CD4-positive, alpha-beta T cell (primary cell): ENCODE data around the gene CADM2. TPM values are rescaled to one million over a fixed set of nuclear protein-coding genes. Genes with fewer than 3 reads are reported as not detected.

ENCODE experiments used
- ATAC-seq: fragments of 200-7000 bp; cut with Tn5 transposase; one replicate; pipeline ENCODE4 v1.10.0; 2022; ENCODE audit warnings: mild to moderate bottlenecking; ENCODE audit not compliant: poor library complexity
- CTCF ChIA-PET: fragments of 350-600 bp; sonication (Branson Sonifier 250); formaldehyde crosslinking; loops from one replicate; lab custom pipeline; 2021; ENCODE audit warnings: antibody characterized with exemption, inconsistent platforms; lab: Charles Lee
- POLR2A ChIA-PET: fragments of 350-600 bp; sonication (Branson Sonifier 250); formaldehyde crosslinking; loops from one replicate; lab custom pipeline; 2021; ENCODE audit warnings: antibody characterized with exemption, inconsistent platforms; lab: Charles Lee
- DNase-seq, 14 experiments: peaks; one replicate each; pipeline ENCODE4 v3.0.0-alpha.2; 2013 to 2020; ENCODE audit warnings: mixed read lengths in 2 of 14
- H3K27ac ChIP-seq, 2 donors: one replicate each; pipeline versions ENCODE4 v1.5.1 to v1.7.0; 2013; ENCODE audit warnings: low read length in 2 of 2, low read depth in 1 of 2, mild to moderate bottlenecking in 1 of 2
- H3K27me3 ChIP-seq, 2 experiments: 1 replicate in 1 of 2; 2 replicates in 1 of 2; pipeline versions ENCODE4 v1.6.1 to v1.7.0; 2013; ENCODE audit warnings: low read length in 2 of 2, control low read depth in 1 of 2, mild to moderate bottlenecking in 1 of 2, moderate library complexity in 1 of 2; ENCODE audit not compliant: insufficient read depth in 2 of 2, control insufficient read depth in 1 of 2
- H3K36me3 ChIP-seq: one replicate; pipeline ENCODE4 v1.6.1; 2013; ENCODE audit warnings: low read length, control low read depth; ENCODE audit not compliant: insufficient read depth
- H3K4me1 ChIP-seq: one replicate; pipeline ENCODE4 v1.6.1; 2013; ENCODE audit warnings: low read length, control low read depth; ENCODE audit not compliant: insufficient read depth
- H3K4me3 ChIP-seq: one replicate; pipeline ENCODE4 v1.5.1; 2013; ENCODE audit warnings: mild to moderate bottlenecking, low read length, moderate library complexity
- H3K9me3 ChIP-seq, 2 experiments: 1 replicate in 1 of 2; 2 replicates in 1 of 2; pipeline versions ENCODE4 v1.6.1 to v1.7.0; 2013; ENCODE audit warnings: low read length in 2 of 2, mild to moderate bottlenecking in 2 of 2, control low read depth in 1 of 2, moderate library complexity in 1 of 2; ENCODE audit not compliant: control insufficient read depth in 1 of 2, insufficient read depth in 1 of 2
- H3K27ac Mint-ChIP-seq: one replicate; pipeline ENCODE4 v1.8.0; 2020; ENCODE audit warnings: mixed read lengths
- H3K27me3 Mint-ChIP-seq: one replicate; pipeline ENCODE4 v1.8.0; 2021; ENCODE audit warnings: mixed read lengths
- H3K36me3 Mint-ChIP-seq: one replicate; pipeline ENCODE4 v1.8.0; 2021; ENCODE audit warnings: low read depth, mixed read lengths
- H3K4me1 Mint-ChIP-seq: one replicate; pipeline ENCODE4 v1.8.0; 2021; ENCODE audit warnings: low read depth, mixed read lengths
- H3K4me3 Mint-ChIP-seq: one replicate; pipeline ENCODE4 v1.8.0; 2020; ENCODE audit warnings: mild to moderate bottlenecking, mixed read lengths
- H3K9me3 Mint-ChIP-seq: one replicate; pipeline ENCODE4 v1.8.0; 2020; ENCODE audit warnings: mixed read lengths
- intact Hi-C, 2 experiments: fragments of 100-400 bp; cut with DNase I in 1 of 2; cut with micrococcal nuclease in 1 of 2; formaldehyde crosslinking; loops; one replicate each; pipeline versions ENCODE4 v1.15.1 to v1.9.0; 2023 to 2025; cut with DNase I, micrococcal nuclease
- total RNA-seq, 174 experiments: library from RNA in 2 of 174; stranded (reverse) in 2 of 174; gene quantifications; one replicate each; pipeline ENCODE4 v1.2.3 and lab custom pipeline; 2021 to 2026
- TF ChIP-seq, protein P1 (sequence below): fragments of 200-600 bp; IDR thresholded peaks from one replicate; pipeline ENCODE4 v1.8.0; 2022; ENCODE audit warnings: antibody characterized with exemption, mild to moderate bottlenecking

CADM2 gene
- total RNA-seq, 2 experiments from 2014 or later, result 0.03 to 0.11 TPM

GRCh38 chr3:85567071-85567676 is 608.4 kb downstream of the CADM2 start:
- CTCF ChIA-PET, result interaction anchor here (0.7 kb wide), 1 partner anchor 10 kb away, joined by 3 read pairs; no protein-coding TSS in a partner anchor
- no peaks in the 10 kb centered on the region for H3K4me1 ChIP-seq
- H3K9me3 ChIP-seq, result no peaks in the 10 kb centered on the region
- Mint-ChIP-seq H3K27me3 (no peaks in the 10 kb centered on the region), H3K27ac (no peak overlapping the region), H3K9me3 (peaks cover 2% of the 10 kb centered on the region), H3K36me3 (no peaks in the 10 kb centered on the region), H3K4me1 (no peaks in the 10 kb centered on the region), H3K4me3 (no peak overlapping the region)
- no peaks in the 10 kb centered on the region for H3K36me3 ChIP-seq
- intact Hi-C loops, result no loop called here
- H3K27ac ChIP-seq, result no peak overlapping the region
- H3K27me3 ChIP-seq, result no peaks in the 10 kb centered on the region
- TF ChIP-seq, protein P1, sequence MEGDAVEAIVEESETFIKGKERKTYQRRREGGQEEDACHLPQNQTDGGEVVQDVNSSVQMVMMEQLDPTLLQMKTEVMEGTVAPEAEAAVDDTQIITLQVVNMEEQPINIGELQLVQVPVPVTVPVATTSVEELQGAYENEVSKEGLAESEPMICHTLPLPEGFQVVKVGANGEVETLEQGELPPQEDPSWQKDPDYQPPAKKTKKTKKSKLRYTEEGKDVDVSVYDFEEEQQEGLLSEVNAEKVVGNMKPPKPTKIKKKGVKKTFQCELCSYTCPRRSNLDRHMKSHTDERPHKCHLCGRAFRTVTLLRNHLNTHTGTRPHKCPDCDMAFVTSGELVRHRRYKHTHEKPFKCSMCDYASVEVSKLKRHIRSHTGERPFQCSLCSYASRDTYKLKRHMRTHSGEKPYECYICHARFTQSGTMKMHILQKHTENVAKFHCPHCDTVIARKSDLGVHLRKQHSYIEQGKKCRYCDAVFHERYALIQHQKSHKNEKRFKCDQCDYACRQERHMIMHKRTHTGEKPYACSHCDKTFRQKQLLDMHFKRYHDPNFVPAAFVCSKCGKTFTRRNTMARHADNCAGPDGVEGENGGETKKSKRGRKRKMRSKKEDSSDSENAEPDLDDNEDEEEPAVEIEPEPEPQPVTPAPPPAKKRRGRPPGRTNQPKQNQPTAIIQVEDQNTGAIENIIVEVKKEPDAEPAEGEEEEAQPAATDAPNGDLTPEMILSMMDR, result peak; percentile 19
- POLR2A ChIA-PET, result no interaction called here
- H3K4me3 ChIP-seq, result no peak overlapping the region
- DNase-seq, result peak in 3 of 14 experiments; percentile 9 to 26 (median 26)
- ATAC-seq, result no peak

- Histone ChIP-seq H3K36me3 (no peaks in the 10 kb centered on the region), H3K27ac (no peak overlapping the region), H3K9me3 (no peaks in the 10 kb centered on the region), H3K27me3 (no peaks in the 10 kb centered on the region), H3K4me3 (no peak overlapping the region), H3K4me1 (no peaks in the 10 kb centered on the region)
- no peaks in the 10 kb centered on the region for H3K36me3 Mint-ChIP-seq
- POLR2A ChIA-PET, result no interaction called here
- TF ChIP-seq, protein P1, result no peak
- H3K9me3 Mint-ChIP-seq, result no peaks in the 10 kb centered on the region
- CTCF ChIA-PET, result no interaction called here
- DNase-seq, result no peak
- ATAC-seq, result no peak
- H3K4me3 Mint-ChIP-seq, result no peak overlapping the region
- H3K27me3 Mint-ChIP-seq, result no peaks in the 10 kb centered on the region
- intact Hi-C loops, result no loop called here
- no peak overlapping the region for H3K27ac Mint-ChIP-seq
- H3K4me1 Mint-ChIP-seq, result no peaks in the 10 kb centered on the region
Observed at GRCh38 chr3:85570819-85571218, 612.0 kb downstream of the CADM2 start.

DNA sequence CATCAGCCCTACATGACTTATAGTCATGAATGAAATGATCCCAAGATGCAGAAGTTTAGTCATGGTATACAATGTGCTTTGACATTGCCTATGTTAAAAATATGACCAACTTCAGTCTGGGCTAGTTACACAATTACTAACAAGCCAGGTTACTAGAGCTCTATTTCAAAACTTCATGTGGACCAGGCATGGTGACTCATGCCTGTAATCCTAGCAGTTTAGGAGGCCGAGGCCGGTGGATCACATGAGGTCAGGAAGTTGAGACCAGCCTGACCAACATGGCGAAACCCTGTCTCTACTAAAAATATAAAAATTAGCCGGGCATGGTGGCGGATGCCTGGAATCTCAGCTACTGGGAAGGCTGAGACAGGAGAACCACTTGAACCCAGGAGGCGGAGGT is 613.0 kb downstream of the CADM2 start:
- H3K4me1 ChIP-seq, result no peaks in the 10 kb centered on the region
- no peaks in the 10 kb centered on the region for H3K9me3 Mint-ChIP-seq
- ATAC-seq (no peak), DNase-seq (peak in 1 of 14 experiments; percentile 5)
- TF ChIP-seq, protein P1, result no peak
- ChIA-PET CTCF (no interaction called here), POLR2A (no interaction called here)
- H3K27me3 Mint-ChIP-seq, result no peaks in the 10 kb centered on the region
- H3K4me3 ChIP-seq, result no peak overlapping the region
- no peaks in the 10 kb centered on the region for H3K4me1 Mint-ChIP-seq
- H3K27ac ChIP-seq, result no peak overlapping the region
- intact Hi-C loops, result no loop called here
- H3K36me3 Mint-ChIP-seq, result no peaks in the 10 kb centered on the region
- H3K9me3 ChIP-seq, result no peaks in the 10 kb centered on the region
- no peak overlapping the region for H3K4me3 Mint-ChIP-seq
- no peak overlapping the region for H3K27ac Mint-ChIP-seq
- H3K27me3 ChIP-seq, result no peaks in the 10 kb centered on the region
- H3K36me3 ChIP-seq, result no peaks in the 10 kb centered on the region
